ENCODE results near the gene PTGDS.
A peak's percentile ranks its signal among the peaks of the same experiment; 100 is the strongest.

The PTGDS gene

DNA sequence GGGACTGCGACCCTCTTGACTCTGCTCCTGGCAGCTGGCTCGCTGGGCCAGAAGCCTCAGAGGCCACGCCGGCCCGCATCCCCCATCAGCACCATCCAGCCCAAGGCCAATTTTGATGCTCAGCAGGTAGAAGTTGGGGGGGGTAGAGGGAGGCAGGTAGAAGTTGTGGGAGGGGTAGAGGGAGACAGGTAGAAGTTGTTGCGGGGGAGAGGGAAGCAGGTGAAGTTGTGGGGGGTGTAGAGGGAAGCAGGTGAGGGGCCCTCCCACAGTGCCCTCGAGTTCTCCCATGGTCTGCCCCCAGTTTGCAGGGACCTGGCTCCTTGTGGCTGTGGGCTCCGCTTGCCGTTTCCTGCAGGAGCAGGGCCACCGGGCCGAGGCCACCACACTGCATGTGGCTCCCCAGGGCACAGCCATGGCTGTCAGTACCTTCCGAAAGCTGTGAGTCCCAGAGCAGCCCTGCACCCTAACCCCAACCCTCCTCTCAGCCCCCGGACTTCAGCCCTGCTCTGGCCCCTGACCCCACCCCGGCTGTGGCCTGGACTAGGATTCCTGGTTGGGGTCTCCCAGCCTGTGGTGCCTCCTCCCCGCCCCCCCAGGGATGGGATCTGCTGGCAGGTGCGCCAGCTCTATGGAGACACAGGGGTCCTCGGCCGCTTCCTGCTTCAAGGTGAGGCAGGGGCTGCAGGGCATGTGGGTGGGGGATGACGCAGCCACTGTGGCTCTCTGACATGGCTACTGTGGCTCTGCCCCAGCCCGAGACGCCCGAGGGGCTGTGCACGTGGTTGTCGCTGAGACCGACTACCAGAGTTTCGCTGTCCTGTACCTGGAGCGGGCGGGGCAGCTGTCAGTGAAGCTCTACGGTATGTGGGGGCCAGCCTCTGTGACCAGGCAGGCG, 31.7 kb upstream of the PTGDS start:
- no peak for DNase-seq (ENCODE audit: low spot score)

DNA sequence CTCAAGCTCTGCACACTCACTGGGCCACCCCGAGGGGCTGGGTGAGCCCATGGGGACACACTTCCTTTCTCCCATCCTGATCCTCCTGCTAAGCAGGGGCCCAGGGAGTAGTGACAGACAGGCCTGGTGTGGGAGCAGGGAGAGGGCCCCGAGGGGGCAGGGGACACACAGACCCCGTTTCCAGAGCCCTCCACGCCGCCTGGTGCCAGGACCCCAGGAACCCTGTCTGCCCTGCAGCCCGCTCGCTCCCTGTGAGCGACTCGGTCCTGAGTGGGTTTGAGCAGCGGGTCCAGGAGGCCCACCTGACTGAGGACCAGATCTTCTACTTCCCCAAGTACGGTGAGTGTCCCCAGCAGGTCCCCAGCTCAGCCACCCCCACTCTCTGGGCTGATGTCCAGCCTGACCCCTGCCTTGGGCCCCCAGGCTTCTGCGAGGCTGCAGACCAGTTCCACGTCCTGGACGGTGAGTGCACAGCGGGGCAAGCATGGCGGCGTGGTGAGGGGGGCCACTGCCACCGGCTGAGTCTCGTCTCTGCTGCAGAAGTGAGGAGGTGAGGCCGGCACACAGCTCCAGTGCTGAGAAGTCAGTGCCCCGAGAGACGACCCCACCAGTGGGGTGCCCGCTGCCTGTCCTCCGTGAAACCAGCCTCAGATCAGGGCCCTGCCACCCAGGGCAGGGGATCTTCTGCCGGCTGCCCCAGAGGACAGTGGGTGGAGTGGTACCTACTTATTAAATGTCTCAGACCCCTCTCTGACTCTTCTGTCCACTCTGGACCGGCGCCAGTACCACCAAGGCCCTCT, 30.9 kb upstream of the PTGDS start:
- no peak for DNase-seq (ENCODE audit: low spot score)

DNA sequence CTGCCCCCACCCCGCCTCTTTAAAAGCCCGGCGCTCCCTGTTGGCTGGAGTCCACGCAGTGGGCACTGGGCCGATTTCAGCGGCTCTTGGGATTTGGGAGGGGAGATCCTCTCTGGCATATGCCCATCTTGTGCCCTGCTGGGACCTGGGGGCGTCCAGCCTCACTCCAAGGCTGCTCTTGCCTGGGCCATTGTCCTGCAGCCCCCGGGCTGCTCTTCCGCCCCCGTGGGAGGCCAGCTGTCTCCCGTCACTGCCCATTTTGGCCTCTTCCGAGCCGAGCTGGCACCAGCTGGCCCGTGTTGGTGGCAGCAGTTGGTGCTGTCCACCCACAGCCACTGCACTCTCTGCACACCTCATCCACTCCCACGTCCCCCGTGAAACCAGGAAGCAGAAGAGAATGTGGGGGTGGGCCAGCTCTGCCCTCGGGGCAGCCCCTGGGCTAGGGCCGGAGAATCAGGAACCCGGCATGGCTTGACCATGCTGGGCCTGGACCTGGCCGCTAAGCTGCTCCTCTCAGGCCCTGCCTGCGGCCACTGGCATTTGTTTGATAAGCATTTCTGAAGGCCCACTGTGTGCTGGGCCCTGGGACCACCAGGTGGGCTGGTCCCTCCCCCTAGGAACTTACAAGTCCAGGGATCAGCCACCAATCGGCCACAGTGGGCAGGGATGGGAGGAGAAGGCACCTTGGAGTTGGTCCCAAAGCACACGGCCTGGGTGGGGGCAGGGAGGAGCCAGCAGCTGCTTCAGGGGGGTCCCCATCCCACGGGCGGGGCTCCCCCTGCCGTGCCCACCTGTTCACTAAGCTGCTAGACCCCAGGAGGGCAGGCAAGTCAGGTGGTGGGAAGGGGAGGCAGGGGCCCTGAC, 30.0 kb upstream of the PTGDS start:
- DNase-seq (ENCODE audit: low spot score), result peak; percentile 66

DNA sequence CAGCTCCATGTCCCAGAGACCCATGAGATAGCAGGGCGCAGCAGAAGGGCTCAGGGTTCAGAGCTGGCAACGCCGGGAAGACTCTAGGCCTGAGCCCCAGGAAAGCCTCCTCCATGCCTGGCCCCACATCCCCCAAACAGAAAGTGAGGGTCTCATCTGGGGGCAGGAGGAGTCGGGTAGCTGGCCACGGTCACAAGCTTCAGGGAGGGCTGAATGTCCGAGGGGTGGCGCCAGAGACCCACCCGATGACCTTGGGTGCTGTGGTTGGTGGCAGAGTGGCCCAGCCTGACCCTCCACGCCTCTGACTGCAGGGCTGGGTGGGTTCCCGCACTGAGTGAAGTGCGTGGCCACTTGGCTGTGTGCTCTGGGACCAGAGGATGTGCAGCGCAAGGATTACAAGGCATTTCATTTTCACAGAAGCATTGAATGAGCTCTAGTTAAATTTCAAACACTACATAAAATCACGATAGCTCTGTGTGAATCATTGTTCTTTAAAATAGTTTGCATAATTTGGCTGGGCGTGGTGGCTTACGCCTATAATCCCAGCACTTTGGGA, 29.3 kb upstream of the PTGDS start:
- peak; percentile 73 for DNase-seq (ENCODE audit: low spot score)

DNA sequence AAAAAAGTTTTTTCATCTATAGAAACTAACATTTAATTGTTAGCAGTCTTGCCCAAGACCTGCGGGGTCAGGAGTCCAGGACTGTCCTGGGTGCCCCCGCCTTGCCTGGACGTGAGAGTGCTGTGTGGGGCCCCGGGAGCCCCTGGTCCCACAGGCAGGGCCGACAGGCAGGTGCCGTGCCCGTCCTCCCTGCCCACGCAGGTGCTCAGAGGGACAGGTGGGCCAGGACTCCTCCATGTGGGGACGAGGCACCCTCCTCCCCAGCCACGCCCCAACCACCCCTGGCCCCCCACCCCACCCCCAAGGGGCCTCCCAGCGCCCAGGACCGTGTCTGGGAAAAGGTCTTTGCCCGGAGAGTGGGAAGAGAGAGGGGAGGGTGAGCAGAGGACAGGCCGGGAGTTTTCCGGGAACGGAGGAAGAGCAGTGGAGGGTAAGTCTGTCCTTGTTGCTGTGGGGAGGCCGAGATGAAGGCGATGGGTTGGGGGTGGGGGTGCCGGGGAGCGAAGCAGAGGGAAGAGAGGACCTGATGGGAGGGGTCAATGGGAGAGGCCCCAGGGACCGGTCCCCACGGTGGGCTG, 28.0 kb upstream of the PTGDS start:
- DNase-seq (ENCODE audit: low spot score), result no peak

DNA sequence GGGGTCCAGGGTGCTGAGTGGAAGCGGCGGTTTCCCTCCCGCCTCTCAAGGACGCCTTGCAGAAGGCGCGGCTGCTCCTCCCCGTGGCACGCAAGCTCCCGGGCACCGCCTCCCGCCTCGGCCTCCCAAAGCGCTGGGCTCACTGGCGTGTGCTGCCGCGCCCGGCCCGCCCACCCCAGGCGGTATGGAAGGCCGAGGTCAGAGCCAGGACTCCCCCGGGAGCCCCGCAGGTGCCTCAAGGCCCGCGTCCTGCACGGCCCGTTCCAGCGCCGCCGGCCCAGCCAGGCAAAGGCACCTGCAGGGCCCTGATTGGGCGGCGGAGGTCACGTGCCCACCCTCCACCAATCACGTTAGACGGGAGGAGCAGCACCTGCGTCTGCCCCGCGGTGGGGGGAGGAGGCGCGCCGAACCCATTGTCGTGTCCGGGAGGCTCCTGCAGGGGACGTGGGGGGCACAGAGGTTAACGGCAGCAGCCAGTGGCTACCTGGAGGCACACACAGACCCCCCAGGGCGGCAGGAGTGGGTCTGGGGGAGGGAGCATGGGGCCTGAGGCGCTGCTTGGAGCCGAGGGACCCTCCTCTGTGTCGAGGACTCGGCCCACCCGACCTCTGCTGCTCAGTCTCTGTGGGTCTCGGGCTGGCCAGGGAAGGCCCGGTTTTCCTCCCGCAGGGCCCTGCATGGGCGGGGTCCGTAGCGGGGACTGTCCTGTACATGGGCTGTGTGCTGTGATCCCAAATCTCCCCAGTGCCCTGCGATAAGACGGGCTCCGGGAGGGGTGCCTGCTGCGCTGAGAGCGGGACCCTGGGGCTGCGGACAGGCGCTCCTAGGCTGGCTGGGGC, 27.3 kb upstream of the PTGDS start:
- DNase-seq (ENCODE audit: low spot score), result peak; percentile 93

DNA sequence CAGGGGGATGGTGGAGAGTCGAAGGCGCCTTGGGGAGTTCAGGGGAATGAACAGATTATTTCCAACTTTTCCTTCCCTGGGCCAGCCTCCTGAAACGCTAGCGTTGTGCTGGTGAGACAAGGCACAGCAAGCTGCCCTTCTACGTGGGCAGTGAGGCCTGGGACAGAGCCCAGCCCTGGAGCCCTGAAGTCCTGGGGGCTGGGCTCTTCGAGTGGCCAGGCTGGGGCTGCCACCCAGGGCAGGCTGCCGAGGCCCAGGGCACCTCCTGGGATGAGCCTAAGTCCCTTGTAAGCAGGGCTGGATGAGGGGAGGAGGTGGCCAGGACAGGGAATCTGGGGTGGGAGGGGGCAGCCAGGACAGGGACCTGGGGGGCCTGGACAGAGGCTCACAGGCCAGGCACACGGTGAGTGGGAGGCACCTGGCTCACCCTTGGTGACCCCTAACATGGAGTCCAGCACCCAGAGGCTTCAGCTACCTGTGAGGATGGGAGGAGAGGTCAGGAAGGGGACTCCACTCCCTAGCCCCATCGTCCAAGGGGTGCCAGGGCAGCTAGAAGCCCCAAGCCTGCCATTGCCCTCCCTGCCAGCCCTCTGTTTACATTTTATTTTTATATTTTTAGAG, 26.5 kb upstream of the PTGDS start:
- DNase-seq (ENCODE audit: low spot score), result no peak

DNA sequence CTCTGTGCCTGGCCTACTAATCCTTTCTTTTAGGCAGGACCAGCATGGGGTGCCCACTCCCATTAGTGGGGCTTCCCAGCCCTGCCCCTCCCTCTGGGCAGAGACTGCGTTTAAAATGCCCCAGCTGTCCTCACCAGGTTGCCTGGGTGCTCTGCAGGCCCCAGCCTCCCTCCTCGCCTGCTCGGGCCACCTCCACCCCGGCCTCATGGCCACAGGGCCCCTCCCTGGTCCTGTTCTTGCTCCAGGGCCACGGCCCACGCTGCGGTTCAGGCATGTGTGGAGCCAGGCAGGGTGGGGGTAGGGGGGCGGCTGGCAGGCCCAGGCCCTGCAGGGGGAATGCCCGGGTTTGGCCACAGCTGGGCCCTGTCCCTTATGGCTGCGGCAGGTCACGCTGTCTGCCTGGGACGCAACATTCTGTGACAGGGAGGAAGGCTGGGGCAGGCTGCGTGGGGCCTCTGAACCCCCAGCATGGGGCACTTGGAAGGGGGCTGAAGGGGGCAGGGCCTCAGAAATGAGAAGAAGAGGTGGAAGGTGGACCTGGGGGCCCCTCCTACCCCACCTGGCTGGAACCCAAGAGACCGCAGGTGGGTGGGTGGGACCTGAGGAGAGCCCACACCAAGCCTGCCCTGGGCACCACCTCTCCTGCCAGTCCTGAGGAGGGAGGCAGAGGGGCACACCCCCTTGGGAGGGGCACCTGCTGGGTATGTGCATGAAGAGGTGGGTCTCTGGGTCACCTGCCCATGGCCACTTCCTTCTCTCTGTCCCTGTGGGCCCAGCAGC, 25.6 kb upstream of the PTGDS start, which contains the start of gene LCN12:
Gene LCN12 (plus strand): TSS at position 733 of the 780 bp plus-strand sequence. CDS start 55 bp downstream, outside the sequence.
- no peak for DNase-seq (ENCODE audit: low spot score)

DNA sequence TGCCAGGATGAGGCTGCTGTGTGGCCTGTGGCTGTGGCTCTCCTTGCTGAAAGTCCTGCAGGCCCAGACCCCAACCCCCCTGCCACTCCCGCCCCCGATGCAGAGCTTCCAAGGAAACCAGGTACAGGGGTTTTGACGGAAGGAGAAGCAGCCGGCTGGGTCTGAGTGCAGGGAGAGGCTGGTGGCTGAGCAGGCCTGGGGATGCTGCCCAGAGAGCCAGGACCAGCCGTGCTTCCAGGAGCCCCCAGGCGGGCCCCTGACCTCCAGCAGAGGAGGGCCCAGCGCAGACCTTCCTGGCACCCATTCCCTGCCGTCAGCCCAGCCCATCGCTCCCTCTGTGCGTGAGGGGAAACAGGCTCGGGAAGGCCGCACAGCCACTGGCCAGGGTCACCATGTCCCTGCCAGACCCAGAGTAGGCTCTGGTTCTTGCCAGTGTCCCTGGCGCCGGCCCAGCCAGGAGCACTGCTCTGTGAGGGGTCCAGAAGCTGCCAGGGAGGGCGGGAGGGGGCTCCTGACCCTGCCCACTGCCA, 24.9 kb upstream of the PTGDS start:
- DNase-seq (ENCODE audit: low spot score), result no peak

DNA sequence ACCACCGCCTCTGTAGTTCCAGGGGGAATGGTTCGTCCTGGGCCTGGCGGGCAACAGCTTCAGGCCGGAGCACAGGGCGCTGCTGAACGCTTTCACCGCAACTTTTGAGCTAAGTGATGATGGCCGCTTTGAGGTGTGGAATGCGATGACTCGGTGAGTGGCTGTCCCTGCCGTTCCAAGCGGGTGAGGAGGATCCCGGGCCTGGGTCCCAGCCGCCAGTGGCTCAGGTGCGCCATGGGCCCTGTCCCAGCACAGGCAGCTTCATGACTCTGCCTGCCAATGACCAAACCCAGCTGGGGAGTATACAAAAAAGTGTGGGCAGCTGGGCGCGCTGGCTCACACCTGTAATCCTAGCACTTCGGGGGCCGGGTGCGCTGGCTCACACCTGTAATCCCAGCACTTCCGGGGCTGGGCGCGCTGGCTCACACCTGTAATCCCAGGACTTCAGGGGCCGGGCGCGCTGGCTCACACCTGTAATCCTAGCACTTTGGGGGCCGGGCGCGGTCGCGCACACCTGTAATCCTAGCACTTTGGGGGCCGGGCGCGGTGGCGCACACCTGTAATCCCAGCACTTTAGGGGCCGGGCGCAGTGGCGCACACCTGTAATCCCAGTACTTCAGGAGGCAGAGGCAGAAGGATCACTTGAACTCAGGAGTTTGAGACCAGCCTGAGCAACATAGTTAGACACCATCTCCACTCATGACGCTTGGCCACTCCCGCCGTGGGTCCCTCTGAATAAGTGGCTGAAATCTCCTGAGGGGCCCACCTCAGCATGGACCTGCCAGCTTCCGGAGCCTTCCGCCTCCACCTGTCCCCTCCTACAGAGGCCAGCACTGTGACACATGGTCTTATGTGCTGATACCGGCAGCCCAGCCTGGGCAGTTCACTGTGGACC, 24.2 kb upstream of the PTGDS start:
- DNase-seq (ENCODE audit: low spot score), result no peak

DNA sequence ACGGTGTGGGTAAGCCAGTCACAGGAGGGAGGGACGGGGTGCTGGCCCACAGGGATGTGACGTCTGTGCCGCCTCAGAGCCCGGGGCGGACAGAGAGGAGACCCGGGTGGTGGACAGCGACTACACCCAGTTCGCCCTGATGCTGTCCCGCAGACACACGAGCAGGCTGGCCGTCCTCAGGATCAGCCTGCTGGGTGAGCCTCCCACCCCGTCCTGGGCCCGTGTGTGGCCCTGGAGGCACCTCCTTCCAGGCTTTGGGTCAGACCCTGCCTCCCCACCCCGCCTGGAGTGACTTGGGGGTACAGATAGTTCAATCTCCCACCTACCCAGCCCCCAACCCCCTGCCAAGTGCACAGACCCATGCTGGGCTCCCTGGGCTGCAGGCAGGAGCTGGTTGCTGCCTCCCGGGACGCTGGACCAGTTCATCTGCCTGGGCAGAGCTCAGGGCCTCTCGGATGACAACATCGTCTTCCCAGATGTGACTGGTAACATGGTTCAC, 23.5 kb upstream of the PTGDS start:
- DNase-seq (ENCODE audit: low spot score), result no peak

DNA sequence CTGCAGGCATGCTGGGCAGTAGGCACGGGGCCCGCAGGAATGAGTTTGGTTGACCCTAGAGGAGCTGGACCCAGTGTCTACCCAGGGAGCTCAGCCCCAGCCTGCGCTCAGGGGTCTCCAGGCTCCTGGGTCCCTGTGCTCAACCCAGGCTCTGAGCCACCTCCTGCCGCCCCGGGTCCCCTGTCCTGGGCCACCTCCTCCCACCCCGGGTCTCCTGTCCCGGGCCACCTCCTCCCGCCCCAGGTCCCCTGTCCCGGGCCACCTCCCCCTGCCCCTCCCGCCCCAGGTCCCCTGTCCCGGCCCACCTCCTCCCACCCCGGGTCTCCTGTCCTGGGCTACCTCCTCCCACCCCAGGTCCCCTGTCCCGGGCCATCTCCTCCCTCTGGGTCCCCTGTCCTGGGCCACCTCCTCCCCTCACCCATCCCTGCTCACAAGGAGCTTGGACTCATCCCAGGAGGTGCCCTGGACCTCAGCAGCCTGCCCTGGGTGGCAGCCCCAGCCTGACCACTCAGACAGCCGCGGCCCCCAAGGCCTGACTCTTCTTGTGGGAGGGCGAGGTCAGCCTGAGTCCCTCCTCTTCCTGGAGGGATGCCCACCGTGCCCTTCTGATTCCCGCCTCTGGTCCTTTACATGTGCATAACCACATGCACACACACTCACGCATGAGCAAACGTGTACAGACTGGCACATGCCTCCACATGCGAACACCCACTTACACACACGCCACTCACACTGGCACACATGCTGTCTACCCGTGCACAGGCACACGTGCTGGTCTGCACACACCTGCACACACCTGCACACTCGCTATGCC, 22.8 kb upstream of the PTGDS start:
- DNase-seq (ENCODE audit: low spot score), result no peak

DNA sequence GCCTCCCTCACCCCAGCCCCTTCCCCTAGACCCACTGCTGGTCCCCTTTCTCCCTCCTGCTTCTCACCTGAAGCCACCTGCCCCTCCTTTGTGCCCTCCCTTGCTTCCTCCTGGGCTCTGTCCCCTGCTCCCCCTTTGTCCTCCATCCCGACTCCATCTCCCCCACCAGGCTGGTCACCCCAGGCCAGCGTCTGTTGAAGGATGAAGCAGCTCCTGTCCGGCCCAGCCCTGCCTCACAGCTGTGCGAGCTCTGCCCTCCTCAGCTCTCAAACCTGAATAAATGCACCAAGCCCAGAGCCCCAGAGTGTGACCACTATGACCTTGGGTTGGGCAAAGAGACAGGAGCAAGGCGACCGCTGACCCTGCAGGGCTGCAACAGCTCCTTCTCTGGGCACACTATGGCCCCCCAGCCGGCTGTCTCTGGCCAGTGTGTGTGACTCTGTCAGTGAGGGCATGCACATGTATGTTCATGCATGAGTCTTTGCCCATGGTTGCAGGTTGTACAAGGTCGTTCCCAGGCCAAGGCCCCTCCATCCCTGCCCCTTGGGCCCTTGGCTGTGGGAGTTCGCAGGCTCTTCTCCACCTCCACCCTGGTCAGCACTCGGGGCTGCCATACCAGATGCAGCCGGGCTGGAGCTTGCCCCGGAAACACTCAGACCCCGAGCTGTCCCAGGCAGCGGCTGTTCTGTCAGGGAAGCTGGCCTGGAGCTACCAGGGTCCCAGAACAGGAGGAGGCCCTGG, 21.9 kb upstream of the PTGDS start:
- no peak for DNase-seq (ENCODE audit: low spot score)

DNA sequence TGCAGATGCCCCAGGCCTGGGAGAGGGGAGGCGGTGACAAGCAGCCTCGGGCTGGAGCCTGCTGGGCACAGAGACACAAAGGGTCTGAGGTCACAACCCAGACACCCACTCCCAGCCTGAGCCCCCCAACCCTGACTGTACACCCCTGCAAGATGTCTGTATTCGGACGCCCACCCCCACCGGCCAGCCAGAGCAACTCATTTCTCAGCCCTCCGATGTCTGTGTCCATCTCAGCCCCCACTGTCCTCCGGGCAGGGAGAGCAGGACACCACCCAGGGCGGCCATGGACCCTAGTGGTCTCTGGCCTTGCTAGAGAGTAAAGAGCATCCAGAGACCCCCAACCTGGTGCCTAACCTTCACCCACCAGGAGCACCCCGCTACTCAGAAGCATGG, 21.4 kb upstream of the PTGDS start:
- DNase-seq (ENCODE audit: low spot score), result no peak

DNA sequence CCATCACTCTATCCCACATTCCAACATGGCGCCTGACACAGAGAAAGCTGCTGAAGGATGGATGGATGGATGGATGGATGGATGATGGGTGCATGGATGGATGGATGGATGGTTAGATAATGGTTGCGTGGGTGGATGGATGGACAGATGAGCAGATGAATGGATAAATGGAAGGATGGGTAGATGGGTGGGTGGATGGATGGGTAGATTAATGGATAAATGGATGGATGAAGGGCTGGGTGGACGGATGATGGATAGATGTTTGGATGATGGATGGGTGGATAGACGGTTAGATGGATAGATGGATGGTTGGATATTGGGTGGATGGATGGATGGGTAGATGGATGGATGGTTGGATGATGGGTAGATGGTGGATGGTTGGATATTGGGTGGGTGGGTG, 20.7 kb upstream of the PTGDS start:
- DNase-seq (ENCODE audit: low spot score), result no peak

DNA sequence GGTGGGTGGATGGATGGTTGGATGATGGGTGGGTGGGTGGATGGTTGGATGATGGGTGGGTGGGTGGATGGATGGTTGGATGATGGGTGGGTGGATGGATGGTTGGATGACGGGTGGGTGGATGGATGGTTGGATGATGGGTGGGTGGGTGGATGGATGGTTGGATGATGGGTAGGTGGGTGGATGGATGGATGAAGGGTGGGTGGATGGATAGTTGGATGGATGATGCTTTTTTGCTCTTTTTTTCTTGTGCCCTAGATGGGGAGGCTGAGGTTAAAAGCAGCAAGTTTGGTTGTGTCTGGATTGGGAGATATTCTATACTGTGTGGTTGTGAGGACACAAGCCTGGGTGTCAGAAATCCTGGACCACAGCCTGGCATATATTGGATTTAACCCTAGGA, 19.8 kb upstream of the PTGDS start:
- no peak for DNase-seq (ENCODE audit: low spot score)

All from putamen (tissue), 1 donor.